Panc1 (cell line): Measurements from ENCODE around the gene KCNH1. TPM values are rescaled to one million over a fixed set of nuclear protein-coding genes. Genes with fewer than 3 reads are reported as not detected.

Experiments
- ATAC-seq: fragments of 200-7000 bp; cut with Tn5 transposase; 2 replicates; pipeline ENCODE4 v1.9.1; 2020; ENCODE audit warnings: mild to moderate bottlenecking, moderate library complexity
- BruUV-seq: library from RNA; stranded (reverse); fragments of 400-500 nt; replicated peaks from 2 replicates; lab custom pipeline; 2021; lab: Mats Ljungman, UMichigan
- CTCF ChIA-PET: fragments of 300-600 bp; sonication (Branson Sonifier 250); formaldehyde crosslinking; loops from one replicate; lab custom pipeline; 2022; ENCODE audit warnings: antibody characterized with exemption; lab: Charles Lee
- POLR2A ChIA-PET: fragments of 300-600 bp; sonication (Branson Sonifier 250); formaldehyde crosslinking; loops from one replicate; lab custom pipeline; 2022; ENCODE audit warnings: antibody characterized with exemption; lab: Charles Lee
- DNase-seq: peaks from one replicate; pipeline ENCODE4 v3.0.0-alpha.2; 2010; ENCODE audit warnings: low read depth, low spot score
- H3K27ac ChIP-seq: 2 replicates; pipeline ENCODE4 v1.5.1; 2011; ENCODE audit warnings: mild to moderate bottlenecking, low read length, inconsistent platforms
- H3K27me3 ChIP-seq: fragments of 200-500 bp; sonication (Bioruptor generic); 2 replicates; pipeline ENCODE4 v1.6.0; 2014; ENCODE audit warnings: low read length, inconsistent platforms; ENCODE audit not compliant: control insufficient read depth, insufficient read depth
- H3K36me3 ChIP-seq: fragments of 200-500 bp; sonication (Bioruptor generic); 2 replicates; pipeline ENCODE4 v1.5.1; 2014; ENCODE audit warnings: inconsistent platforms, mild to moderate bottlenecking, low read length, moderate library complexity; ENCODE audit not compliant: control insufficient read depth, insufficient read depth
- H3K4me1 ChIP-seq: 2 replicates; pipeline ENCODE4 v1.5.1; 2011; ENCODE audit warnings: inconsistent platforms, mild to moderate bottlenecking, low read length, moderate library complexity; ENCODE audit not compliant: control insufficient read depth, insufficient read depth
- H3K4me3 ChIP-seq, 2 experiments: 2 replicates each; pipeline ENCODE4 v1.5.1; 2011 to 2012; ENCODE audit warnings: low read depth in 2 of 2, low read length in 2 of 2, mild to moderate bottlenecking in 2 of 2, inconsistent platforms in 1 of 2, moderate library complexity in 1 of 2
- H3K9me3 ChIP-seq: fragments of 200-500 bp; sonication (Bioruptor generic); 2 replicates; pipeline ENCODE4 v1.5.1; 2014; ENCODE audit warnings: low read depth, mild to moderate bottlenecking, inconsistent platforms, low read length, moderate library complexity; ENCODE audit not compliant: control insufficient read depth, insufficient read depth
- CTCF ChIP-seq: fragments of 450-650 bp; IDR thresholded peaks from 2 replicates; pipeline ENCODE4 v1.5.1; 2017; ENCODE audit warnings: mild to moderate bottlenecking
- POLR2AphosphoS5 ChIP-seq: IDR thresholded peaks from 2 replicates; pipeline ENCODE4 v1.6.1; 2012; ENCODE audit warnings: mild to moderate bottlenecking, low read depth, low read length, moderate library complexity
- SIN3A ChIP-seq: IDR thresholded peaks from 2 replicates; pipeline ENCODE4 v1.6.1; 2012; ENCODE audit warnings: low read depth, mild to moderate bottlenecking, low read length, moderate library complexity, borderline replicate concordance; ENCODE audit not compliant: insufficient read depth
- TCF7L2 ChIP-seq: IDR thresholded peaks from 2 replicates; pipeline ENCODE4 v1.6.1; 2011; ENCODE audit warnings: mild to moderate bottlenecking, low read depth, low read length, inconsistent platforms
- in situ Hi-C: cut with HindIII; loops from 2 replicates; pipeline ENCODE4 v1.10.0; 2016; ENCODE audit warnings: low sequenced_read_pairs, low pct_unique_long_range_greater_than_20kb
- intact Hi-C: fragments of 100-400 bp; cut with micrococcal nuclease; formaldehyde crosslinking; loops from one replicate; pipeline ENCODE4 v1.10.0; 2022; ENCODE audit not compliant: unreplicated experiment
- total RNA-seq: library from RNA; stranded (reverse); gene quantifications from one replicate; pipeline ENCODE4 v1.2.1, GENCODE V29; 2021; ENCODE audit not compliant: unreplicated experiment
- TF ChIP-seq, protein P1 (sequence below), 2 experiments: IDR thresholded peaks; 2 replicates each; pipeline ENCODE4 v1.6.1; 2011 to 2012; ENCODE audit warnings: low read depth in 2 of 2, control low read depth in 1 of 2, low read length in 1 of 2, mild to moderate bottlenecking in 1 of 2, moderate library complexity in 1 of 2; ENCODE audit not compliant: insufficient read depth in 1 of 2

The KCNH1 gene
- total RNA-seq, 1 experiment from 2014 or later: not detected

GRCh38 chr1:211132721-211133392 is 1.1 kb downstream of the KCNH1 start:
- in situ Hi-C loops: no loop called here
- Histone ChIP-seq H3K36me3 (no peaks in the 10 kb centered on the region), H3K4me3 (peak overlapping the region; percentile 39 to 49; a peak in 2 of 4 replicates), H3K27ac (no peak overlapping the region), H3K9me3 (no peaks in the 10 kb centered on the region), H3K27me3 (peaks cover 33% of the 10 kb centered on the region), H3K4me1 (peaks cover 4% of the 10 kb centered on the region; the same call in 1 of the 2 replicates)
- TF ChIP-seq CTCF (no peak), POLR2AphosphoS5 (no peak), SIN3A (no peak), TCF7L2 (no peak)
- TF ChIP-seq, protein P1, sequence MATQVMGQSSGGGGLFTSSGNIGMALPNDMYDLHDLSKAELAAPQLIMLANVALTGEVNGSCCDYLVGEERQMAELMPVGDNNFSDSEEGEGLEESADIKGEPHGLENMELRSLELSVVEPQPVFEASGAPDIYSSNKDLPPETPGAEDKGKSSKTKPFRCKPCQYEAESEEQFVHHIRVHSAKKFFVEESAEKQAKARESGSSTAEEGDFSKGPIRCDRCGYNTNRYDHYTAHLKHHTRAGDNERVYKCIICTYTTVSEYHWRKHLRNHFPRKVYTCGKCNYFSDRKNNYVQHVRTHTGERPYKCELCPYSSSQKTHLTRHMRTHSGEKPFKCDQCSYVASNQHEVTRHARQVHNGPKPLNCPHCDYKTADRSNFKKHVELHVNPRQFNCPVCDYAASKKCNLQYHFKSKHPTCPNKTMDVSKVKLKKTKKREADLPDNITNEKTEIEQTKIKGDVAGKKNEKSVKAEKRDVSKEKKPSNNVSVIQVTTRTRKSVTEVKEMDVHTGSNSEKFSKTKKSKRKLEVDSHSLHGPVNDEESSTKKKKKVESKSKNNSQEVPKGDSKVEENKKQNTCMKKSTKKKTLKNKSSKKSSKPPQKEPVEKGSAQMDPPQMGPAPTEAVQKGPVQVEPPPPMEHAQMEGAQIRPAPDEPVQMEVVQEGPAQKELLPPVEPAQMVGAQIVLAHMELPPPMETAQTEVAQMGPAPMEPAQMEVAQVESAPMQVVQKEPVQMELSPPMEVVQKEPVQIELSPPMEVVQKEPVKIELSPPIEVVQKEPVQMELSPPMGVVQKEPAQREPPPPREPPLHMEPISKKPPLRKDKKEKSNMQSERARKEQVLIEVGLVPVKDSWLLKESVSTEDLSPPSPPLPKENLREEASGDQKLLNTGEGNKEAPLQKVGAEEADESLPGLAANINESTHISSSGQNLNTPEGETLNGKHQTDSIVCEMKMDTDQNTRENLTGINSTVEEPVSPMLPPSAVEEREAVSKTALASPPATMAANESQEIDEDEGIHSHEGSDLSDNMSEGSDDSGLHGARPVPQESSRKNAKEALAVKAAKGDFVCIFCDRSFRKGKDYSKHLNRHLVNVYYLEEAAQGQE (IDR thresholded peaks at IDR 0.05; ENCODE audit: insufficient read depth in 1 of 2, low read depth in 2 of 2, low read length in 1 of 2): no peak
- intact Hi-C loops: loop anchor here (10.0 kb wide), 1 partner anchor 428 kb away; no protein-coding TSS in a partner anchor
- POLR2A ChIA-PET: no interaction called here
- DNase-seq (no peak), ATAC-seq (no peak)
- CTCF ChIA-PET: interaction anchor here (0.6 to 1.5 kb wide), 7 partner anchors 28 to 685 kb away, joined by 3 to 8 read pairs (median 5); no protein-coding TSS in a partner anchor
- BruUV-seq: no TSS peak

DNA sequence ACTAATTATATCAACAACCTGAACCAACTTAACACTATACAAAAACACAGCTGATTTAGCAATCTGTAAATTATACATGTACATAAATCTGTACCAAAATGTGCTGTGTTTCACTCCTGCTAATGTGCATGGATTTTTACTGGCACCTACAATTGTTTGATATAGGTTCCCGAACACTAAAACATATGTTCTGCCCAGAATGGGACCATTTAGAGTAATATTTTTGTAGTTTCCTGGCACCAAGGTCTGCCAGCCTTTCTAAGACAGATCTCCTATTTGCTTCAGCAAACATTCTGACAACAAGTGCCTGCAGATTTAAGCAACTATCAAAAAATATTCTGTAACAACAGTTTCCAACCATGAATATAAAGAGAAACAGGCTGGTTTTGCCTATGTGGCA is 4.2 kb downstream of the KCNH1 start:
- CTCF ChIA-PET: no interaction called here
- no TSS peak for BruUV-seq
- in situ Hi-C loops: no loop called here

More for the DNA sequence above, 4.2 kb downstream of the KCNH1 start:
- intact Hi-C loops: loop anchor here (10.0 kb wide), 1 partner anchor 425 kb away; no protein-coding TSS in a partner anchor
- DNase-seq (no peak), ATAC-seq (no peak)
- Histone ChIP-seq H3K4me3 (no peak overlapping the region), H3K27ac (no peak overlapping the region), H3K27me3 (peaks cover 35% of the 10 kb centered on the region), H3K9me3 (no peaks in the 10 kb centered on the region), H3K4me1 (peaks cover 4% of the 10 kb centered on the region; the same call in 1 of the 2 replicates), H3K36me3 (no peaks in the 10 kb centered on the region)
- POLR2A ChIA-PET: no interaction called here
- TF ChIP-seq, protein P1 (IDR thresholded peaks at IDR 0.05; ENCODE audit: insufficient read depth in 1 of 2, low read depth in 2 of 2, low read length in 1 of 2): no peak
- TF ChIP-seq CTCF (no peak), SIN3A (no peak), POLR2AphosphoS5 (no peak), TCF7L2 (no peak)
